ENCODE results near the gene SPATA31D1. TPM values are rescaled to one million over a fixed set of nuclear protein-coding genes. Genes with fewer than 3 reads are reported as not detected.

The SPATA31D1 gene
- total and polyA plus RNA-seq, 7 donors = 0.03 TPM; not detected in 6

GRCh38 chr9:81979196-81979595 lies 9.4 kb upstream of the SPATA31D1 start:
- H3K27me3 ChIP-seq (ENCODE audit: insufficient read depth in 3 of 3, low read length in 2 of 3) = no peaks in the 10 kb centered on the region
- no peak overlapping the region for H3K27ac ChIP-seq
- H3K4me1 ChIP-seq = no peaks in the 10 kb centered on the region
- ATAC-seq (no peak), DNase-seq (no peak)
- WGBS, 3 donors = 39 to 69% (median 50%) methylated on average over 2 of the region's 2 CpGs
- H3K9me3 ChIP-seq = no peaks in the 10 kb centered on the region
- intact Hi-C loops (cut with DNase I) = no loop called here
- H3K36me3 ChIP-seq (ENCODE audit: insufficient read depth in 1 of 2, low read depth in 1 of 2) = no peaks in the 10 kb centered on the region
- no peak overlapping the region for H3K4me3 ChIP-seq
- no peak for TF ChIP-seq CTCF (IDR thresholded peaks at IDR 0.05)

- Histone ChIP-seq H3K36me3 (ENCODE audit: insufficient read depth in 1 of 2, low read depth in 1 of 2) (no peaks in the 10 kb centered on the region), H3K27ac (no peak overlapping the region), H3K27me3 (ENCODE audit: insufficient read depth in 3 of 3, low read length in 2 of 3) (no peaks in the 10 kb centered on the region), H3K4me3 (no peak overlapping the region), H3K9me3 (no peaks in the 10 kb centered on the region), H3K4me1 (no peaks in the 10 kb centered on the region)
- intact Hi-C loops (cut with DNase I) = no loop called here
- ATAC-seq = no peak
- no peak for DNase-seq
- no peak for TF ChIP-seq CTCF (IDR thresholded peaks at IDR 0.05)
Observed at GRCh38 chr9:81980568-81980967, 8.0 kb upstream of the SPATA31D1 start.

- DNase-seq (no peak), ATAC-seq (no peak)
- Histone ChIP-seq H3K36me3 (ENCODE audit: insufficient read depth in 1 of 2, low read depth in 1 of 2) (no peaks in the 10 kb centered on the region), H3K9me3 (no peaks in the 10 kb centered on the region), H3K4me3 (no peak overlapping the region), H3K27ac (no peak overlapping the region), H3K27me3 (ENCODE audit: insufficient read depth in 3 of 3, low read length in 2 of 3) (no peaks in the 10 kb centered on the region), H3K4me1 (no peaks in the 10 kb centered on the region)
- intact Hi-C loops (cut with DNase I) = no loop called here
- TF ChIP-seq CTCF (IDR thresholded peaks at IDR 0.05) = no peak
- WGBS, 3 donors = 83 to 93% (median 91%) methylated on average over 4 of the region's 4 CpGs
Observed at GRCh38 chr9:81981883-81982282, 6.7 kb upstream of the SPATA31D1 start.

GRCh38 chr9:81984928-81985327 lies 3.6 kb upstream of the SPATA31D1 start:
- H3K4me1 ChIP-seq = no peaks in the 10 kb centered on the region
- no peaks in the 10 kb centered on the region for H3K9me3 ChIP-seq
- no peak for ATAC-seq
- DNase-seq = no peak
- WGBS, 3 donors = 78 to 85% (median 83%) methylated on average over 6 of the region's 6 CpGs
- intact Hi-C loops (cut with DNase I) = no loop called here
- no peak overlapping the region for H3K4me3 ChIP-seq
- no peaks in the 10 kb centered on the region for H3K27me3 ChIP-seq (ENCODE audit: insufficient read depth in 3 of 3, low read length in 2 of 3)
- H3K27ac ChIP-seq = no peak overlapping the region
- no peak for TF ChIP-seq CTCF (IDR thresholded peaks at IDR 0.05)
- no peaks in the 10 kb centered on the region for H3K36me3 ChIP-seq (ENCODE audit: insufficient read depth in 1 of 2, low read depth in 1 of 2)

- H3K27me3 ChIP-seq (ENCODE audit: insufficient read depth in 3 of 3, low read length in 2 of 3) = no peaks in the 10 kb centered on the region
- H3K9me3 ChIP-seq = no peaks in the 10 kb centered on the region
- H3K4me3 ChIP-seq = no peak overlapping the region
- no peak for TF ChIP-seq CTCF (IDR thresholded peaks at IDR 0.05)
- no peak overlapping the region for H3K27ac ChIP-seq
- H3K4me1 ChIP-seq = no peaks in the 10 kb centered on the region
- 59 to 79% (median 68%) methylated on average over 1 of the region's 1 CpG for WGBS, 3 donors
- no peak for DNase-seq
- intact Hi-C loops (cut with DNase I) = no loop called here
- H3K36me3 ChIP-seq (ENCODE audit: insufficient read depth in 1 of 2, low read depth in 1 of 2) = no peaks in the 10 kb centered on the region
- ATAC-seq = no peak
Observed at GRCh38 chr9:81986051-81986450, 2.5 kb upstream of the SPATA31D1 start.
